GM21526 (cell line): ENCODE results near the gene LBH.

Source experiments
- ATAC-seq: cut with Tn5 transposase; IDR thresholded peaks from one replicate; pipeline ENCODE4 v1.9.1; 2021; ENCODE audit warnings: moderate library complexity; ENCODE audit not compliant: unreplicated experiment, low FRiP score

The LBH gene

DNA sequence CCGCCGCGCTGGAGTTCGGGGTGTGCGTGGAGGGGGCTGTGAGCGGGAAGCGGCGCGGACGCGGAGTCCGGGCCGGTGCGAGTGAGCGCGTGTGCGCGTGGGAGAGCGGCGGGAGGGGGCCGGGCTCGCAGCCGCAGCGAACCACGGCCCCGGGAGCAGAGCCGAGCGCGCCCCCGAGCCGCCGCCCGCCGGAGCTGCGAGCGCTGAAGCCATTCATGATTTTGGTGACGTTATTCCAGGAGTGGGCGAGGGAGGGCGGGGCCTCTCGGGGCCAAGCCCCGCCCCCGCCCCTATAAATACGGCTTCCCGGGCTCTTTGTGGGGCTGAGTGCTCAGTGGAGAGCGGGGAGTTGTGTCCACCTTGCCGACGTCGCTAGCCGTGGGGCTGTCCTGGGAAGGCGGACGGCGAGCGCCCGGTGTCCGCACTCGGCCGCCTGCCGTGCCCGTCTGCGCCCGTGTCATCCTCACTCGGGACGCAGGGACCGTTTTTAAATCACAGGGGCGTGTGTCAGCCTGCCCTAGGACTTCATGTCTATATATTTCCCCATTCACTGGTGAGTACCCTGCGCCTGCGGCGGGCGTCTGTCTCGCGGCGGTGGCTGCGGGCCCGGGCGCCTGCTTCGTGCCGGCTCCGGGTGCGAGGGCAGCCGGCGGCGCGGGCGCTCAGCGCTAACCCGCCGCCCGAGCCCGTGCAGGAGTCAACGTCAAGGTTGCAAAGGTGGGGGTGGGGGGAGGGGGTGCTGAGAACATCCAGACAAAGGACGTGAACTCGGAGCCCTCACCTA is at the start of gene LBH:
Gene LBH (plus strand): TSS at position 323 of the 784 bp plus-strand sequence. CDS start 205 bp downstream, at position 528.
- no peak for ATAC-seq

DNA sequence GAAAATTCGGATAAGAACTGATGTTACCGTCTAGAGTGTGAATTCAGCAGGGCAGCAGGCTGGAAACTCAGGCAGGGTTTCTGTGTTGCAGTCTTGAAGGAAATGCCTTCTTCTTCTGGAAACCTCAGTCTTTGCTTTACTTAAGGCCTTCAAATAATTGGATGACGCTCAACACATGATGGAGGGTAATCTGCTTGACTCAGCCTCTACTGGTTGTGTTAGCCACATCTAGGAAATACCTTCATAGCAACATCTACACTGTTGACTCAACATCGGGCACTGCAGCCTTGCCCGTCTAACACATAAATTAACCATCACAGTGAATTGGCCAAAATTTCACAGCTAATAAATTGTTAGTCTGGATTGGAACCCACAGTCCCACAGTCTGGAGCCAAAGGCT is 47.3 kb upstream of the LBH start:
- ATAC-seq = no peak

- ATAC-seq = no peak
Measured at GRCh38 chr2:30185178-30185577, 46.2 kb upstream of the LBH start.

DNA sequence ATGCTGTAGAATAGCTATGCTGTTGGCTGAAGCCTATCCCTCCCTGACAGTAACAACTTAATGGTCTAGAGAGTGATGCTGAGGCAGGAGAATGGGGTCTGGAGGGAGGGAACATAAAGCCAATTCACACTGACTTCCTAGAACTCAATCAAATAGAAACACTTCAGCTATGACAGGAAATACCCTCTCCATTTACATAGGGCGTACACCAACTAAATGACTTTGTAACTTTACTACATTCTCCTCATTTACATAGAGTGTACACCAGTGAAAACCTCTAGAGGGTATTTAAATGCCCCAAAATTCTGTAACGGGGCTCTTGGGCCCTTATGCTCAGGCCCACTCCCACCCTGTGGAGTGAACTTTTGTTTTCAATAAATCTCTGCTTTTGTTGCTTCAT is 43.0 kb upstream of the LBH start:
- ATAC-seq = no peak

- no peak for ATAC-seq
Measured at GRCh38 chr2:30190637-30191036, 40.7 kb upstream of the LBH start.

GRCh38 chr2:30191107-30191506 is 40.2 kb upstream of the LBH start:
- no peak for ATAC-seq

DNA sequence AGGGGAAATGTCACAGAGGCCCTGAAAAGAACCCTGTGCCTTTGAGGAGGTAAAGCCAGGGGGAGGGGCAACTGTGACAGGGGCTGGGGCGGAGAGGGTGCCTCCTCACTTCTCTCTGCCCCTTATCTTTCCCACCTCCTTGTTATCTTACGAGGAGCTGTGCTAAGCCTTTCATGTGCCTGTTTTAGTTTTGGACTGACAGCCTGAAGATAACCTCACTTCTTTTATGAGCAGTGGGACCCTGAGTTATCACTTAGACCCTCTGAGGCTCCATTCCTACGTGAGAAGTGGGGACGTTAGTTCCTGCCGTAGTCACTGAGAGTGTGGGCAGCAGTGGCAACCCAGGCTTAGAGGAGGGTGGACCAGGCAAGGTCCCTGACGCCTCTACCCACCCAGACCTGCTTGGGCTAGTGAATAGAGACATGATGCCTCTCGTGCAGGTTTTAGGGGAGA is 39.5 kb upstream of the LBH start:
- ATAC-seq = no peak

GRCh38 chr2:30192314-30192713 is 39.0 kb upstream of the LBH start:
- ATAC-seq = no peak

DNA sequence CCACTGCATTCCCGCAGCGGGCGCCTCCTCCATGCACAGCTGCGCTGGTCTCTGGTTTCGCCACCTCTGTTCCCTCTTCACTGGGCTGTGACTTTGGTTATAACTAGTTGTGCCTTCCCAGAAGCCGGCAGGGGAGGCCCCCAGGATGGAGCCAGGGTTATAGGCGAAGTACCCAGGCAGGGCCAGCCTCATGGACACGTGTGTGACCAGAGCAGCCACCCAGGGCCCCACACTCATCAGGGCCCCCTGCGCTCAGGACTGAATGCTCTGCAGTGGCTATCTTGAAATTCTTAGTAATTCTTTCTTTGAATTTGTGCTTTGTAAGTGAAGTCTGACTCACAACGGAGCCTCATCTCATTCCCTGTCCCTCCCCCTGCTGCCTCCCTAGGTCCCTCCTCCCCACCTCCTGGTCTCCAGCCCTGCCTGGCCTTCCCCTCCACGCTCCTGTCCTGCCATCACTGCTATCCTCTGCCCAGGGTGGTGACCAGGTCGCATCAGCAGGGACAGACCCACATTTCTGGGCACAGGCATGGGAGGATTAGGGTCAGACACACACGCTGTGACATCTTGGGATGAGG is 38.1 kb upstream of the LBH start:
- ATAC-seq = no peak

DNA sequence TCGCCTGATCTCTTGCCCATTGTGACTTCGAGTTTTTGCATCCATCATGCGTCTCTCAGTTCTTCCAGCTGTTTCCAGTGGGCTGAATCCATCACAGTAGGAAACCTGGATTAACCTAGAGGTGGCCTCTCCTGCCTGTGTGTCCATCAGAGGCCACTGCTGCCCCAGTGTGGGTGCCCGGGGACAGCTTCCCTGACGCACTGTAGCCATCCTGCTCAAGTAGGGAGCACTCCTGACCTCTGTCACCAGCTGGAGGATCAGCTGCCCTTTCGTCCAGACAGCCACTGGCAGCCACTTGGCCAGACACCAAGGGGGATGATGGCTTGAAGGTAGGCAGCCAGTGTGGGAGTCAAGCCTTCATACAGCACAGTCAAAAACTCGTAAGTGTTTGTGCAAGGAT is 36.9 kb upstream of the LBH start:
- ATAC-seq = no peak

- ATAC-seq = no peak
Measured at GRCh38 chr2:30195016-30195415, 36.3 kb upstream of the LBH start.

- ATAC-seq = no peak
Measured at GRCh38 chr2:30197570-30198192, 33.7 kb upstream of the LBH start.

DNA sequence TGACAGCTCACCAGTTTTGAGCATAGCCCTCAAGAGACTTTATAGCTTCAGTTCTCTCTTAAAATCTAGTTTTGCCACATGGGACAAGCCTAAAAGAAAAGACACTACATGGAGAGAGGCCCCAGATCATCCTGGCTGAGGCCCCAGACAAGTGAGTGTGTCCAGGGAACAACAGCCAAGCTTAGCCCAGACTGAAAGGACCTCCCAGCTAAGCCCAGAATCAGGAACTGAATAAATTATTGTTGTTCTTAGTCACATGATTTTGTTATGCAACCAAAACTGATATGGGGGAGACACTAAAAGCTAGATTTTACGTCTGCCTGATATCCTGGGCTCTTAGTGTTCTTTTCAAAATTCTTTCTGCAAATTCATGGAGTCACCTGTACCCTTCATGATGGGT is 29.3 kb upstream of the LBH start:
- ATAC-seq = no peak

GRCh38 chr2:30203156-30203555 is 28.2 kb upstream of the LBH start:
- ATAC-seq = no peak

DNA sequence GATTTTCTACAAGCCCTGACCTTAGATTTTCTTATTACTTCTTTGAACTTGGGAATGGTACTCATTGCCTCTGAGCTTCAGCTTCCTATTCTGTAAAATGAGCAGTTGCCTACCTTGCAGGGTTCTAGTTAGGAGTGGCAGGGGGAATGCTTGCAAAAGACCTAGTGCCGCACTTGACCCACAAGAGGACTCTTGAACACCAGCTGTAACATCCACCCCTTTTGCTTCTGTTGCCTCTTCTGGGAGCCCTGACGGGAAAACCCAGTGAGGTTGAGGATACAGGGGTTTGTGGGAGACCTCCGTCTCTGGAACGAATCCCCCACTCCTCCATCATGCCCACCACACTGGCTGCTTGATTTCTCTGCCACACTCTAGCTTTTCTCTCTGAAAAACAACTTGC is 27.1 kb upstream of the LBH start:
- ATAC-seq = no peak

DNA sequence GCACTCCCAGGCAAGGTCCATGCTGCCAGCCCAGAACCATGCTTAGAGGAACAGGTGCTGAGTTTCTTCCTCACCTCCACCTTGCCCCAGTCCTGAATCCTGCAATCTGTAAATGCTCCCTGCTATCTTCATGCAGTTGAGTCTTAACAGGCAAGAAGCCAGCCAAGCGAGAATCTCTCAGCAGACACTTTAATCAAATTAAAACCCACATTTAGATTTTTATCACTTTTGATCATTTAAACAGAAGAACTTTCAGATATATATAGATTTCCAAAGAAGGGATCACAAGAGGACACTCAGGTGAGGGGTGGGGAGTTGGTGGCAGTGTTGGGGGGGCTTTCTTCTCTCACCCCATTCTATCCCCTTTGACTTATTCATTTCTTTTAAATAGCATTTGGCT is 25.9 kb upstream of the LBH start:
- ATAC-seq = no peak

DNA sequence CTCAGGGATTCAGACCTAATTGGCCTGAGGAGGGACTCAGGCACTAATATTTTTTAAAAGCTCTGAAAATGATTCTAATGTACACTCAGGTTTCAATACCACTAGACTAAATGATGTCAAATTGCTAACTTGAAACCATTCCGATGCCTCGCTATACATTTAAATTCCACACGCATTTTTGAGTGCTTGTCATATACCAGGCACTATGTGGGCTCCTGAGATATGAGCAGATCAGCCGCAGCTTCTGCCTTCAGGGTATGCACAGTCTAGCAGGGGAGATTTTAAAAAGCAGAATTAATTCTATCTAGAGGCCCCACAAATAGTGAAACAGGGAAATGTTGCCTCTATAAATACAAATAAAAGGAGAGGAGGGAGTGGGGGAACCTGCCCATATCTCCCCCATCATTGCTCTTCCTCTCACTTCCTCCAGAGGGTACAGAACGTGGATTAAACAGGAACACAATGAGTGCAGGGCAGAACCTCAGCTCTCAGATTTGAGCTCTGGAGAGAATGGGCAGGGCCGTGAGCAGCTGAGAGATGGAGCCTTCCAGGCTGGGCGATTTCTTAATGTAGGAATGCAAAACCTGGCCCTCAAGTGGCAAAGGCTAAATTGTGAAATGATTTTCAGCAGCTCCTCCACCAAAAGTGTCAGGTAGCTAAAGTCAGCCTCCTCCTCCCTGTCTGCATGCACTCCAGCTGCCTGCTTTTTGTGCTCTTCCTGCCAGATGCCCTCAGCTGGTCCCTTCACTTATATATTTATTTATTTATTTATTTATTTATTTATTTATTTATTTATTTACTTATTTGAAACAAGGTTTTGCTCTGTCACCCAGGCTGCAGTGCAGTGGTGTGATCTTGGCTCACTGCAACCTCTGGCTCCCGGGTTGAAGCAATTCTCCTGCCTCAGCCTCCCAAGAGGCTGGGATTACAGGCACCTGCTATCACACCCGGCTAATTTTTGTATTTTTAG is 24.6 kb upstream of the LBH start:
- no peak for ATAC-seq

DNA sequence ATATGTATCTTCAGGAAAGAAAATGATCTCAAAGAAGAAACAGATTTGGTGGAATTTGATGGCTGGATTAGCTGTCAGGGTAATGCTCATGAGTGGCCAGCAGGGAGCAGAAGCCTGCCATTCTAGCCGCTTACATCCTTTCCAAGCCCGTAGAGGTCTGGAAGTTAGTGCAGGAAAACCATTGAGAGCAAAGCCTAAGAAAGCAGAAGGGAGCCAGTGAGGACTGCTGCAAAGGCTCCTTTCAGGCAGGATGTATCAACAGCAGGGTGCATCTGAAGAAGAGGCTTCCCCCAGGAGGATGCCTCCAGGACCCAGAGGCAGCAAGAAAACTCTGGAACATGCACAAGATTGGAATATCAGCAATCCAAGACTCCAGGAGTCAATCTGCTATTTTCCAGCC is 22.9 kb upstream of the LBH start:
- ATAC-seq = no peak

DNA sequence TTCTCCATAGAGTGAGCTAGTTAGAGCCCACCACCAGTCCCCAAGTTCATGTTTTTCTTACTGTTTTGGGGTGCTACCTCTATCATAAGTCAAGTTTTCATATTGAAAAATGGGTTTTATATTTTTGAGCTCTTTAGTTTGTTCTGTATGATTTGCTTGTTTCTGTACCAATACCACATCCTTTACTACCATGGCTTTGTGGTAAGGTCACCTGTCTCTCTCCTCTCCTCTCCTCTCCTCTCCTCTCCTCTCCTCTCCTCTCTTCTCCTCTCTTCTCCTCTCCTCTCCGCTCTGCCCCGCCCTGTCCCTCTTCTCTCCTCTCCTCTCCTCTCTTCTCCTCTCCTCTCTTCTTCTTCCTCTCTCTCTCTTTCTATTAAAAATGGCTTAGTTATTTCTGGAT is 22.1 kb upstream of the LBH start:
- no peak for ATAC-seq

DNA sequence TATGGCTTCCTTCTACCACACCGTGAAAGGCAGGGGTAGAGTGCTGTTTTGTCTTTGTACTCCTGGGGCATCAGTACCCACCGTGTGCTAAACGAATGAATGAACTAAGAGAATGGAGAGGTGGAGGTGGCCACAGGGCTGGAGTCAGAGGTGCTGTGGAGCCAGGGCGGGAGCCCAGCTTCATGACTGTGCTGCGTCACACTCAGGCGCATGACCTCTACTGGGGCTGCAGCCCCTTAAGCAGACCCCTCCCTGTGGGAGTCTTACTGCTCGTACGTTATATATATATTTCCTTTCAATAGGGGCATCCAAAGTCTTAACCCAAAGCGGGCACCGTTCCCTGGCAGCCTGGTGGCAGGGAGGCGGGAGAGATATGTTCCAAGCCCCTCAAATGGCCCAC is 18.0 kb upstream of the LBH start:
- ATAC-seq = no peak
